ENCODE measurements around the gene LEP. TPM values are rescaled to one million over a fixed set of nuclear protein-coding genes. Genes with fewer than 3 reads are reported as not detected.

The LEP gene
- total and polyA plus RNA-seq, 9 of the 15 experiments (the other 6 are each of a cell fraction or from before 2014, with no cell fraction given): not detected

DNA sequence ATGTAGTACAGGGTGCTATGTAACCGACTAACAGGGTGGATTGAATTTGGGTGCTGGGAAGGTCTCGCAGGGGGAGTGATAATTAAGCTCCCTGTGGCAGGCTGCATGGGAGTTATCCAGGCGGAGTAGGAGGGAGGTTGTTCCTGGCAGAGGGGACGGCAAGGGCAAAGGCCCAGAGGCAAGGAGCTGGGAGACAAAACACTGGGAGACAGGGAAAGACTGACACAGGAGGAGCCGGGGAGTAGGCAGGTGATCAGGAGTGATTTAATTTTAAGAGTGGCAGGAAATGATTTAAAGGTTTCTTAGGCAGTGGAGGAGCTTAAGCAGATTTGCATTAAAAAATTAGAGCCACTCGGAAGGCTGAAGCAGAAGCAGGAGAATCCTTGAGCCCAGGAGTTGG lies 40.7 kb upstream of the LEP start (continued):
- TF ChIP-seq, protein P1, sequence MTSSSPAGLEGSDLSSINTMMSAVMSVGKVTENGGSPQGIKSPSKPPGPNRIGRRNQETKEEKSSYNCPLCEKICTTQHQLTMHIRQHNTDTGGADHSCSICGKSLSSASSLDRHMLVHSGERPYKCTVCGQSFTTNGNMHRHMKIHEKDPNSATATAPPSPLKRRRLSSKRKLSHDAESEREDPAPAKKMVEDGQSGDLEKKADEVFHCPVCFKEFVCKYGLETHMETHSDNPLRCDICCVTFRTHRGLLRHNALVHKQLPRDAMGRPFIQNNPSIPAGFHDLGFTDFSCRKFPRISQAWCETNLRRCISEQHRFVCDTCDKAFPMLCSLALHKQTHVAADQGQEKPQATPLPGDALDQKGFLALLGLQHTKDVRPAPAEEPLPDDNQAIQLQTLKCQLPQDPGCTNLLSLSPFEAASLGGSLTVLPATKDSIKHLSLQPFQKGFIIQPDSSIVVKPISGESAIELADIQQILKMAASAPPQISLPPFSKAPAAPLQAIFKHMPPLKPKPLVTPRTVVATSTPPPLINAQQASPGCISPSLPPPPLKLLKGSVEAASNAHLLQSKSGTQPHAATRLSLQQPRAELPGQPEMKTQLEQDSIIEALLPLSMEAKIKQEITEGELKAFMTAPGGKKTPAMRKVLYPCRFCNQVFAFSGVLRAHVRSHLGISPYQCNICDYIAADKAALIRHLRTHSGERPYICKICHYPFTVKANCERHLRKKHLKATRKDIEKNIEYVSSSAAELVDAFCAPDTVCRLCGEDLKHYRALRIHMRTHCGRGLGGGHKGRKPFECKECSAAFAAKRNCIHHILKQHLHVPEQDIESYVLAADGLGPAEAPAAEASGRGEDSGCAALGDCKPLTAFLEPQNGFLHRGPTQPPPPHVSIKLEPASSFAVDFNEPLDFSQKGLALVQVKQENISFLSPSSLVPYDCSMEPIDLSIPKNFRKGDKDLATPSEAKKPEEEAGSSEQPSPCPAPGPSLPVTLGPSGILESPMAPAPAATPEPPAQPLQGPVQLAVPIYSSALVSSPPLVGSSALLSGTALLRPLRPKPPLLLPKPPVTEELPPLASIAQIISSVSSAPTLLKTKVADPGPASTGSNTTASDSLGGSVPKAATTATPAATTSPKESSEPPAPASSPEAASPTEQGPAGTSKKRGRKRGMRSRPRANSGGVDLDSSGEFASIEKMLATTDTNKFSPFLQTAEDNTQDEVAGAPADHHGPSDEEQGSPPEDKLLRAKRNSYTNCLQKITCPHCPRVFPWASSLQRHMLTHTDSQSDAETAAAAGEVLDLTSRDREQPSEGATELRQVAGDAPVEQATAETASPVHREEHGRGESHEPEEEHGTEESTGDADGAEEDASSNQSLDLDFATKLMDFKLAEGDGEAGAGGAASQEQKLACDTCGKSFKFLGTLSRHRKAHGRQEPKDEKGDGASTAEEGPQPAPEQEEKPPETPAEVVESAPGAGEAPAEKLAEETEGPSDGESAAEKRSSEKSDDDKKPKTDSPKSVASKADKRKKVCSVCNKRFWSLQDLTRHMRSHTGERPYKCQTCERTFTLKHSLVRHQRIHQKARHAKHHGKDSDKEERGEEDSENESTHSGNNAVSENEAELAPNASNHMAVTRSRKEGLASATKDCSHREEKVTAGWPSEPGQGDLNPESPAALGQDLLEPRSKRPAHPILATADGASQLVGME (CRISPR knock-in tag; IDR thresholded peaks at IDR 0.05): no peak
- TF ChIP-seq PHF21A (IDR thresholded peaks at IDR 0.05; ENCODE audit: borderline replicate concordance, low read depth): no peak
- no peak for TF ChIP-seq FOS (IDR thresholded peaks at IDR 0.05; ENCODE audit: extremely low read depth, insufficient read length)
- no peak for TF ChIP-seq MCM7 (IDR thresholded peaks at IDR 0.05)

GRCh38 chr7:128201067-128201689 lies 39.9 kb upstream of the LEP start:
- FAIRE-seq: no peak
- Histone ChIP-seq H3K79me2 (ENCODE audit: control insufficient read depth, insufficient read depth, low read length) (no peaks in the 10 kb centered on the region), H3K27me3 (ENCODE audit: control insufficient read depth in 2 of 2, insufficient read depth in 2 of 2, low read length in 2 of 2) (peaks cover 8 to 49% of the 10 kb centered on the region in 2 experiments; a peak in 4 of 5 replicates), H3K4me1 (replicated peaks in 1 of 2; ENCODE audit: control insufficient read depth in 2 of 2, insufficient read depth in 2 of 2, low read length in 2 of 2) (peaks cover 9 to 31% of the 10 kb centered on the region in 2 experiments; a peak in 4 of 5 replicates), H3K4me3 (no peak overlapping the region), H3K9me3 (replicated peaks; ENCODE audit: control insufficient read depth, insufficient read depth, low read depth, low read length) (peaks cover 1% of the 10 kb centered on the region), H3K9ac (ENCODE audit: insufficient read depth in 1 of 2, low read depth in 2 of 2, low read length in 2 of 2) (peak overlapping the region in 1 of 2 experiments; percentile 18; a peak in 1 of 4 replicates), H2AFZ (ENCODE audit: low read depth, low read length) (no peak overlapping the region), H3K4me2 (ENCODE audit: insufficient read depth, low read length) (peak overlapping the region; percentile 29), H3K9me1 (ENCODE audit: control insufficient read depth, insufficient read depth, low read length) (no peaks in the 10 kb centered on the region), H3K27ac (ENCODE audit: extremely low read depth, low read depth, low read length) (no peak overlapping the region), H3K36me3 (ENCODE audit: control insufficient read depth, insufficient read depth, low read length) (no peaks in the 10 kb centered on the region), H4K20me1 (replicated peaks; ENCODE audit: control insufficient read depth, insufficient read depth, low read length) (no peaks in the 10 kb centered on the region)
- DNase-seq (ENCODE audit: extremely low read depth in 1 of 4, low spot score in 3 of 4): peak in 3 of 4 experiments; percentile 53 to 82 (median 79)
- CTCF ChIA-PET (ENCODE audit: low intra/inter-chr PET ratio): no interaction called here
- in situ Hi-C loops (cut with MboI): no loop called here
- BruUV-seq (replicated peaks): no TSS peak
- ATAC-seq: peak; percentile 48
- intact Hi-C loops (cut with micrococcal nuclease): loop anchor here (10.0 kb wide), 3 partner anchors 246 to 1396 kb away; no protein-coding TSS in a partner anchor
- 27% methylated on average over 37 of the region's 37 CpGs for WGBS (ENCODE audit: insufficient coverage, low coverage, missing lambda C conversion rate)
- TF ChIP-seq USF1 (CRISPR knock-in tag; IDR thresholded peaks at IDR 0.05): no peak
- no peak for TF ChIP-seq ZNF696 (CRISPR knock-in tag; conservative IDR thresholded peaks at IDR 0.05)
- no peak for TF ChIP-seq ASH1L (IDR thresholded peaks at IDR 0.05; ENCODE audit: borderline replicate concordance, low read depth, partially characterized antibody)
- TF ChIP-seq ZNF133 (CRISPR knock-in tag; IDR thresholded peaks at IDR 0.05): no peak
- no peak for TF ChIP-seq ZNF146 (CRISPR knock-in tag; IDR thresholded peaks at IDR 0.05; ENCODE audit: unreplicated experiment)
- TF ChIP-seq KLF13 (tag; IDR thresholded peaks at IDR 0.05; ENCODE audit: borderline replicate concordance, low read depth): peak; percentile 23; the same call in 1 of the 2 replicates
- POLR2A ChIA-PET: interaction anchor here (0.7 kb wide), 1 partner anchor 32 kb away, joined by 4 read pairs; no protein-coding TSS in a partner anchor
